CD14-positive monocyte (primary cell): ENCODE data around the gene PGM5. TPM values are rescaled to one million over a fixed set of nuclear protein-coding genes. Genes with fewer than 3 reads are reported as not detected.

ENCODE experiments used
- DNase-seq, 3 donors: peaks; one replicate each; pipeline ENCODE4 v3.0.0-alpha.2; 2011 to 2022
- H2AFZ ChIP-seq: 2 replicates; pipeline ENCODE4 v1.6.0; 2012; ENCODE audit warnings: mild to moderate bottlenecking, low read depth, low read length, inconsistent platforms; ENCODE audit not compliant: insufficient read depth, poor library complexity, severe bottlenecking
- H3K27ac ChIP-seq, 2 donors: 1 replicate in 1 of 2; 2 replicates in 1 of 2; pipeline ENCODE4 v1.5.1; 2012 to 2013; ENCODE audit warnings: low read length in 2 of 2, control low read depth in 1 of 2, inconsistent platforms in 1 of 2, low read depth in 1 of 2, mild to moderate bottlenecking in 1 of 2
- H3K27me3 ChIP-seq, 2 donors: one replicate each; pipeline versions ENCODE4 v1.6.0 to v1.6.1; 2011 to 2013; ENCODE audit warnings: low read length in 2 of 2; ENCODE audit not compliant: control insufficient read depth in 2 of 2, insufficient read depth in 2 of 2
- H3K36me3 ChIP-seq, 2 donors: replicated peaks in 1 of 2; 1 replicate in 1 of 2; 2 replicates in 1 of 2; pipeline versions ENCODE4 v1.5.1 to v1.6.1; 2012 to 2013; ENCODE audit warnings: low read length in 2 of 2, control low read depth in 1 of 2, inconsistent platforms in 1 of 2, mild to moderate bottlenecking in 1 of 2; ENCODE audit not compliant: insufficient read depth in 2 of 2, control insufficient read depth in 1 of 2
- H3K4me1 ChIP-seq, 2 donors: 1 replicate in 1 of 2; 2 replicates in 1 of 2; pipeline versions ENCODE4 v1.5.1 to v1.6.1; 2012 to 2013; ENCODE audit warnings: low read length in 2 of 2, control low read depth in 1 of 2, inconsistent platforms in 1 of 2, mild to moderate bottlenecking in 1 of 2, moderate library complexity in 1 of 2; ENCODE audit not compliant: insufficient read depth in 2 of 2, control insufficient read depth in 1 of 2
- H3K4me2 ChIP-seq: replicated peaks from 2 replicates; pipeline ENCODE3; 2012; ENCODE audit warnings: low read length, moderate library complexity, mild to moderate bottlenecking; ENCODE audit not compliant: poor library complexity, severe bottlenecking; ENCODE audit errors: extremely low read depth
- H3K4me3 ChIP-seq, 3 experiments: fragments of 200-600 bp in 1 of 3; sonication (generic) in 1 of 3; replicated peaks in 1 of 3; 1 replicate in 2 of 3; 2 replicates in 1 of 3; pipeline ENCODE4 v1.5.1; 2011 to 2013; ENCODE audit warnings: low read length in 3 of 3, mild to moderate bottlenecking in 3 of 3, control low read depth in 2 of 3, low read depth in 2 of 3, inconsistent platforms in 1 of 3, moderate library complexity in 1 of 3
- H3K79me2 ChIP-seq: 2 replicates; pipeline ENCODE4 v1.6.0; 2012; ENCODE audit warnings: mild to moderate bottlenecking, control low read depth, inconsistent platforms, low read length, moderate library complexity; ENCODE audit not compliant: insufficient read depth
- H3K9ac ChIP-seq: 2 replicates; pipeline ENCODE4 v1.6.0; 2017; ENCODE audit warnings: low read length, mild to moderate bottlenecking; ENCODE audit not compliant: insufficient read depth, poor library complexity, severe bottlenecking
- H3K9me3 ChIP-seq, 2 donors: replicated peaks in 1 of 2; 1 replicate in 1 of 2; 2 replicates in 1 of 2; pipeline versions ENCODE4 v1.5.1 to v1.6.1; 2012 to 2013; ENCODE audit warnings: low read length in 2 of 2, control low read depth in 1 of 2; ENCODE audit not compliant: control insufficient read depth in 1 of 2, insufficient read depth in 1 of 2
- H4K20me1 ChIP-seq: 2 replicates; pipeline ENCODE4 v1.6.0; 2012; ENCODE audit warnings: mild to moderate bottlenecking, low read length, control low read depth, moderate library complexity; ENCODE audit not compliant: insufficient read depth
- H3K27ac Mint-ChIP-seq, 7 donors: one replicate each; pipeline ENCODE4 v1.8.0; 2020; ENCODE audit warnings: mild to moderate bottlenecking in 7 of 7, mixed read lengths in 7 of 7, moderate library complexity in 6 of 7, inconsistent platforms in 2 of 7
- H3K27me3 Mint-ChIP-seq, 3 donors: one replicate each; pipeline ENCODE4 v1.8.0; 2021 to 2022; ENCODE audit warnings: low read depth in 3 of 3, mild to moderate bottlenecking in 3 of 3, mixed read lengths in 3 of 3, moderate library complexity in 3 of 3, inconsistent platforms in 1 of 3
- H3K36me3 Mint-ChIP-seq, 2 donors: one replicate each; pipeline ENCODE4 v1.8.0; 2020; ENCODE audit warnings: mixed read lengths in 2 of 2, inconsistent platforms in 1 of 2, mild to moderate bottlenecking in 1 of 2
- H3K4me1 Mint-ChIP-seq: one replicate; pipeline ENCODE4 v1.8.0; 2020; ENCODE audit warnings: mild to moderate bottlenecking, mixed read lengths
- H3K4me3 Mint-ChIP-seq, 2 donors: one replicate each; pipeline ENCODE4 v1.8.0; 2020; ENCODE audit warnings: mild to moderate bottlenecking in 2 of 2, mixed read lengths in 2 of 2, moderate library complexity in 1 of 2
- H3K9me3 Mint-ChIP-seq, 7 donors: one replicate each; pipeline ENCODE4 v1.8.0; 2020 to 2022; ENCODE audit warnings: mixed read lengths in 7 of 7, mild to moderate bottlenecking in 6 of 7, moderate library complexity in 6 of 7, inconsistent platforms in 2 of 7
- WGBS: methylation state at CpG from one replicate; pipeline ENCODE4 v1.1.5; 2013; ENCODE audit warnings: missing lambda C conversion rate; ENCODE audit not compliant: insufficient coverage; 5-methylcytosine and 5-hydroxymethylcytosine counted together
- intact Hi-C, 2 donors: fragments of 100-400 bp; cut with micrococcal nuclease; formaldehyde crosslinking; loops; one replicate each; pipeline versions ENCODE4 v1.15.0 to v1.15.1; 2023
- polyA plus RNA-seq, 3 donors: library from polyadenylated mRNA; depleted of rRNA in 1 of 3; unstranded in 2 of 3; stranded (reverse) in 1 of 3; fragments of 300-500 nt in 2 of 3; fragments of >200 nt in 1 of 3; fragmentation: Illumina TruSeq in 2 of 3; gene quantifications; 1 replicate in 2 of 3; 2 replicates in 1 of 3; pipeline ENCODE4 v1.2.3, GENCODE V29; 2012 to 2021
- TF ChIP-seq, protein P1 (sequence below): fragments of 200-600 bp; IDR thresholded peaks from one replicate; pipeline ENCODE4 v1.8.0; 2022; ENCODE audit warnings: antibody characterized with exemption, mild to moderate bottlenecking

Gene PGM5
- polyA plus RNA-seq, 3 donors: 0.35 to 1.2 (median 1.1) TPM

DNA sequence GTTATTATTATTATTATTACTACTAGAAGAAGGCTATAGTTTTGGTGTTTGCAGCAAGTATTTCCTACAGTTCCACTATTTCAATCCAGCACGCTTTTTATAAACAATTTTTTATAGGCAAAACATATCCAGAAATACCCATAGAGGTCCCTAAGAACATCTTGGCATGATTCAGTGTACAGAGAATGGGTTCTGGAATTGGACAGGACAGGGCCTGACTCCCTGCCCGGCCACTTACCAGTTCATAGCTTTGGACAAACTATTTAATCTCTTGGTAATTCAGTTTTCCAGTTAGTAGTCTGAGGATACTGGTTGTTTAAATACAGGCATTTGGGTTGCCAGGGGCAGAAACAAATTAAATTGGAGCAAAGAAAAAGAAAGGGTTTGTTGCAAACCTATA is 91.2 kb downstream of the PGM5 start:
- Mint-ChIP-seq H3K36me3 (no peaks in the 10 kb centered on the region), H3K4me1 (no peaks in the 10 kb centered on the region), H3K4me3 (no peak overlapping the region), H3K27ac (no peak overlapping the region), H3K27me3 (peaks cover 0 to 3% (median 2%) of the 10 kb centered on the region in 3 donors), H3K9me3 (peaks cover 0 to 11% (median 2%) of the 10 kb centered on the region in 7 donors)
- H3K4me2 ChIP-seq: no peak overlapping the region
- no peak overlapping the region for H3K27ac ChIP-seq
- intact Hi-C loops: no loop called here
- H2AFZ ChIP-seq: no peak overlapping the region
- WGBS: no CpG with 5 or more reads among the region's 2 CpGs
- no peaks in the 10 kb centered on the region for H3K79me2 ChIP-seq
- no peak overlapping the region for H3K9ac ChIP-seq
- H3K27me3 ChIP-seq: no peaks in the 10 kb centered on the region
- TF ChIP-seq, protein P1, sequence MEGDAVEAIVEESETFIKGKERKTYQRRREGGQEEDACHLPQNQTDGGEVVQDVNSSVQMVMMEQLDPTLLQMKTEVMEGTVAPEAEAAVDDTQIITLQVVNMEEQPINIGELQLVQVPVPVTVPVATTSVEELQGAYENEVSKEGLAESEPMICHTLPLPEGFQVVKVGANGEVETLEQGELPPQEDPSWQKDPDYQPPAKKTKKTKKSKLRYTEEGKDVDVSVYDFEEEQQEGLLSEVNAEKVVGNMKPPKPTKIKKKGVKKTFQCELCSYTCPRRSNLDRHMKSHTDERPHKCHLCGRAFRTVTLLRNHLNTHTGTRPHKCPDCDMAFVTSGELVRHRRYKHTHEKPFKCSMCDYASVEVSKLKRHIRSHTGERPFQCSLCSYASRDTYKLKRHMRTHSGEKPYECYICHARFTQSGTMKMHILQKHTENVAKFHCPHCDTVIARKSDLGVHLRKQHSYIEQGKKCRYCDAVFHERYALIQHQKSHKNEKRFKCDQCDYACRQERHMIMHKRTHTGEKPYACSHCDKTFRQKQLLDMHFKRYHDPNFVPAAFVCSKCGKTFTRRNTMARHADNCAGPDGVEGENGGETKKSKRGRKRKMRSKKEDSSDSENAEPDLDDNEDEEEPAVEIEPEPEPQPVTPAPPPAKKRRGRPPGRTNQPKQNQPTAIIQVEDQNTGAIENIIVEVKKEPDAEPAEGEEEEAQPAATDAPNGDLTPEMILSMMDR: no peak
- no peaks in the 10 kb centered on the region for H3K4me1 ChIP-seq
- H3K36me3 ChIP-seq: no peaks in the 10 kb centered on the region
- H4K20me1 ChIP-seq: no peaks in the 10 kb centered on the region
- H3K4me3 ChIP-seq: no peak overlapping the region
- H3K9me3 ChIP-seq: peaks cover 2 to 4% of the 10 kb centered on the region in 2 donors
- DNase-seq: no peak

DNA sequence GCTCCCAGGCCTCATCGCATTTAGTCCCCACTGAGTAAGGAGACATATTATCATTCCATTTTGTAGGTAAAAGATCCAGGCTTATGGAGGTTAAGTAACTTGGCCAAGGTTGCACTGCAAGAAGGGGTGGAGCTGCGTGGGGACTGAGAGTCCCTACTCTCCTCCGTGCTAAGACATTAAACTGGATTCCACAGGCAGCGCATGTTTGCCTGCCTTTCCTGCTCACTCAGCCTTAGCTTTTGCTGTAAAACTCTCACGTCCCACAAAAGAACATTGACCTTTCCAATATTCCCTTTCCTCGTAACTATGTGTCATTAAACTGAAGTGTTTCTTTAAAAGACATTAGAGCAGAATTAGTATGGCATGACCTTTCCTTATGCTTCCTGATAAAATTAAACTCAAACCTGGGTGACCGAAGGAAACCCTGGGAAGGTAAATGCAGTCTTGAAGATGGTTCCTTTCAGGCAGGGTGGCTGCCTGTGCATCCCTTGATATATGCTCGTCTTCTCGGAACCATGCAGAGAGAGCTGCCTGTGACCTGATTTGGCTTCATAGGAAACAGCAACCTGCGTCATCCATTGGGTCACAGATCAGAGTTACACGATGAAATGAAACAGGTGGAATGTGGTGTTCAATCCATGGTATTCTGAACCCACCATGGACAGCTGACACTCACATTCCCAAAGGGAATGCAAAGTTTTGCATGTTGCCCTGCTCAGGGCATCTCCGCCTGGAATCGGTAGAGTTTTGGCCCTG is 98.3 kb downstream of the PGM5 start:
- Mint-ChIP-seq H3K4me3 (no peak overlapping the region), H3K9me3 (peaks cover 0 to 2% (median 0%) of the 10 kb centered on the region in 7 donors), H3K36me3 (no peaks in the 10 kb centered on the region), H3K4me1 (no peaks in the 10 kb centered on the region), H3K27me3 (peaks cover 0 to 3% (median 0%) of the 10 kb centered on the region in 3 donors), H3K27ac (no peak overlapping the region)
- intact Hi-C loops: no loop called here
- no peak overlapping the region for H3K27ac ChIP-seq
- H3K4me2 ChIP-seq: no peak overlapping the region
- no peaks in the 10 kb centered on the region for H3K9me3 ChIP-seq
- H4K20me1 ChIP-seq: no peaks in the 10 kb centered on the region
- H3K4me1 ChIP-seq: no peaks in the 10 kb centered on the region
- no peak overlapping the region for H2AFZ ChIP-seq
- H3K27me3 ChIP-seq: no peaks in the 10 kb centered on the region
- no peak for DNase-seq
- H3K36me3 ChIP-seq: no peaks in the 10 kb centered on the region
- H3K9ac ChIP-seq: no peak overlapping the region
- no peaks in the 10 kb centered on the region for H3K79me2 ChIP-seq
- 100% methylated on average over 5 of the region's 13 CpGs for WGBS
- TF ChIP-seq, protein P1: no peak
- H3K4me3 ChIP-seq: no peak overlapping the region
